SK-N-MC (cell line): ENCODE data around the gene KLHL12.

Experiments
- DNase-seq: peaks from one replicate; pipeline ENCODE4 v3.0.0-alpha.2; 2011; ENCODE audit warnings: low read depth, low spot score
- H3K27ac ChIP-seq: fragments of 200-600 bp; sonication (generic); 2 replicates; pipeline ENCODE4 v1.5.1; 2016; ENCODE audit warnings: mixed run types
- H3K36me3 ChIP-seq: fragments of 200-600 bp; sonication (generic); 2 replicates; pipeline ENCODE4 v1.6.1; 2017; ENCODE audit warnings: antibody characterized with exemption, low read length, mixed read lengths; ENCODE audit not compliant: insufficient read depth
- H3K4me3 ChIP-seq: fragments of 200-600 bp; sonication (generic); 2 replicates; pipeline ENCODE4 v1.5.1; 2016
- H3K9ac ChIP-seq: fragments of 200-600 bp; sonication (generic); 2 replicates; pipeline ENCODE4 v1.8.0; 2017; ENCODE audit warnings: mixed run types, mixed read lengths; ENCODE audit not compliant: insufficient read length
- H3K9me3 ChIP-seq: fragments of 200-600 bp; sonication (generic); 2 replicates; pipeline ENCODE4 v1.6.1; 2017; ENCODE audit warnings: low read depth, mild to moderate bottlenecking, antibody characterized with exemption, low read length, moderate library complexity, mixed read lengths
- EZH2 ChIP-seq: fragments of 200-600 bp; sonication (generic); IDR thresholded peaks from one replicate; pipeline ENCODE4 v1.6.1; 2017; ENCODE audit warnings: antibody characterized with exemption
- FOXP2 ChIP-seq: optimal IDR thresholded peaks from 2 replicates; pipeline ENCODE3; 2011; ENCODE audit warnings: mild to moderate bottlenecking, moderate library complexity; ENCODE audit not compliant: insufficient read depth; ENCODE audit errors: extremely low read length, control extremely low read depth
- POLR2AphosphoS5 ChIP-seq: IDR thresholded peaks from 2 replicates; pipeline ENCODE4 v1.6.1; 2012; ENCODE audit warnings: mild to moderate bottlenecking, low read depth, low read length, borderline replicate concordance

The KLHL12 gene

GRCh38 chr1:202966006-202966898, 39.2 kb upstream of the KLHL12 start:
- H3K27ac ChIP-seq = no peak overlapping the region
- H3K36me3 ChIP-seq = 0 out of 2 replicates have a peak, but pooled peaks cover 2% of the 10 kb centered on the region
- no peaks in the 10 kb centered on the region for H3K9me3 ChIP-seq
- peak overlapping the region; percentile 94 for H3K4me3 ChIP-seq
- peak overlapping the region; percentile 85 for H3K9ac ChIP-seq
- DNase-seq = no peak
- TF ChIP-seq EZH2 (no peak), POLR2AphosphoS5 (no peak), FOXP2 (no peak)

GRCh38 chr1:202965422-202965821, 38.4 kb upstream of the KLHL12 start:
- H3K27ac ChIP-seq = no peak overlapping the region
- H3K9me3 ChIP-seq = no peaks in the 10 kb centered on the region
- H3K36me3 ChIP-seq = 0 out of 2 replicates have a peak, but pooled peaks cover 2% of the 10 kb centered on the region
- DNase-seq = no peak
- no peak overlapping the region for H3K4me3 ChIP-seq
- TF ChIP-seq FOXP2 (no peak), POLR2AphosphoS5 (no peak), EZH2 (no peak)
- H3K9ac ChIP-seq = no peak overlapping the region

GRCh38 chr1:202964791-202965410, 37.9 kb upstream of the KLHL12 start:
- no peak for DNase-seq
- H3K9ac ChIP-seq = no peak overlapping the region
- no peak for TF ChIP-seq FOXP2
- no peak for TF ChIP-seq EZH2
- TF ChIP-seq POLR2AphosphoS5 = no peak
- H3K4me3 ChIP-seq = no peak overlapping the region
- 0 out of 2 replicates have a peak, but pooled peaks cover 2% of the 10 kb centered on the region for H3K36me3 ChIP-seq
- no peaks in the 10 kb centered on the region for H3K9me3 ChIP-seq
- H3K27ac ChIP-seq = no peak overlapping the region

GRCh38 chr1:202961220-202961880, 34.3 kb upstream of the KLHL12 start:
- no peak for DNase-seq
- no peak for TF ChIP-seq FOXP2
- TF ChIP-seq POLR2AphosphoS5 = no peak
- TF ChIP-seq EZH2 = no peak
- Histone ChIP-seq H3K36me3 (0 out of 2 replicates have a peak, but pooled peaks cover 2% of the 10 kb centered on the region), H3K9ac (no peak overlapping the region), H3K9me3 (no peaks in the 10 kb centered on the region), H3K4me3 (no peak overlapping the region), H3K27ac (no peak overlapping the region)

GRCh38 chr1:202959276-202959620, 32.2 kb upstream of the KLHL12 start:
- Histone ChIP-seq H3K9me3 (no peaks in the 10 kb centered on the region), H3K4me3 (no peak overlapping the region), H3K36me3 (0 out of 2 replicates have a peak, but pooled peaks cover 2% of the 10 kb centered on the region), H3K27ac (no peak overlapping the region), H3K9ac (no peak overlapping the region)
- no peak for DNase-seq
- no peak for TF ChIP-seq EZH2
- TF ChIP-seq POLR2AphosphoS5 = no peak
- no peak for TF ChIP-seq FOXP2

- no peak for DNase-seq
- H3K9me3 ChIP-seq = no peaks in the 10 kb centered on the region
- H3K9ac ChIP-seq = peak overlapping the region; percentile 13
- H3K36me3 ChIP-seq = 0 out of 2 replicates have a peak, but pooled peaks cover under 1% of the 10 kb centered on the region
- TF ChIP-seq EZH2 = no peak
- no peak for TF ChIP-seq FOXP2
- TF ChIP-seq POLR2AphosphoS5 = no peak
- H3K4me3 ChIP-seq = peak overlapping the region; percentile 95
- no peak overlapping the region for H3K27ac ChIP-seq
These were observed 31.7 kb upstream of the KLHL12 start for GRCh38 chr1:202958544-202959275.

- Histone ChIP-seq H3K4me3 (peak within 1 kb of the TSS; percentile 95), H3K9me3 (no peaks in the 10 kb centered on the region), H3K36me3 (no peaks in the 10 kb centered on the region), H3K9ac (peak within 1 kb of the TSS; percentile 95), H3K27ac (peak within 1 kb of the TSS; percentile 69; the same call in 1 of the 2 replicates)
- TF ChIP-seq POLR2AphosphoS5 (peak; percentile 72), EZH2 (no peak), FOXP2 (peak; percentile 64)
- no peak for DNase-seq
These were observed 30.9 kb upstream of the KLHL12 start, which contains the start of gene ADIPOR1 for GRCh38 chr1:202957733-202958543. Gene ADIPOR1, minus strand, starts transcription at chr1:202958312. Its CDS starts 7,242 bp downstream, at chr1:202951070.
